Body of pancreas (tissue), 4 donors: ENCODE results near the gene CLDN3.

Source experiments
- POLR2A ChIP-seq, 3 donors: fragments of 450-650 bp; IDR thresholded peaks; one replicate each; pipeline ENCODE4 v1.6.1; 2016; ENCODE audit warnings: antibody characterized with exemption in 3 of 3, mild to moderate bottlenecking in 2 of 3
- TF ChIP-seq, protein P1 (sequence below), 7 experiments: fragments of 450-650 bp in 4 of 7; fragments of 200-600 bp in 3 of 7; sonication (generic) in 3 of 7; IDR thresholded peaks; one replicate each; pipeline ENCODE4 v1.5.1; 2016 to 2019; ENCODE audit warnings: antibody characterized with exemption in 7 of 7

DNA sequence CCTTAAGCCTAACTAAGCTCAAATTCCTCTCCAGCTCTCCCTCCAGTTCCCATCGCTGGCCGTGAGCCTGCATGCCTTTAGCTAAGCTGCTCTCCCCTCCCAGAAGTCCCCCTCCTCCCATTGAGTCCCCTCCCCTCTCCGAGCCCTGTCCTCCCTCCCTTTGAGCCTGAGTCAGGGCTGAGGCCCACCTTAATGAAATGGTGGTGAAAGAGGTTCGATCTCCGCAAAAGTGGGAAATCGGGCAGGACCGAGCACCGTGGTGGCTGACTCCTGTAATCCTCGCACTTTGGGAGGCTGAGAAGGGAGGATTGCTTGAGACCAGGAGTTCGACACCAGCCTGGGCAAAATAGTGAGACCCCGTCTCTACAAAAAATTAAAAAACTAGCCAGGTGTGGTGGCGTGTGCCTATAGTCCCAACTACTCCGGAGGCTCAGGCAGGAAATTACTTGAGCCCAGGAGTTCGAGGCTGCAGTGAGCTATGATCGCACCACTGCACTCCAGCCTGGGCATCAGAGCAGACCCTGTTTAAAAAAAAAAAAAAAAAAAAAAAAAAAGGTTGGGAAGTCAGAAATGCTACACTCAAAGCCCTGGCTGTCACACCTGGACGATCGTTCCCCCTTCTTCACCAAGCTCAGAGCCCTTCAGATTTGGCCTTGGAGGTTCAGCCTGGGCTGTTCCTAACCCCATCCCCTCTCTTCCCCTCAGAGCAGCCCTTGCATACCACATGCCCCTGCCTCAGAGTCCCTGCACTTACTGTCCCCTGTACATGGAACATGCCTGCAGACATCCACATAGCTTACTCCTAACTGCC is 995 bp upstream of the CLDN3 start:
- no peak for TF ChIP-seq POLR2A (IDR thresholded peaks at IDR 0.05)
- TF ChIP-seq, protein P1, sequence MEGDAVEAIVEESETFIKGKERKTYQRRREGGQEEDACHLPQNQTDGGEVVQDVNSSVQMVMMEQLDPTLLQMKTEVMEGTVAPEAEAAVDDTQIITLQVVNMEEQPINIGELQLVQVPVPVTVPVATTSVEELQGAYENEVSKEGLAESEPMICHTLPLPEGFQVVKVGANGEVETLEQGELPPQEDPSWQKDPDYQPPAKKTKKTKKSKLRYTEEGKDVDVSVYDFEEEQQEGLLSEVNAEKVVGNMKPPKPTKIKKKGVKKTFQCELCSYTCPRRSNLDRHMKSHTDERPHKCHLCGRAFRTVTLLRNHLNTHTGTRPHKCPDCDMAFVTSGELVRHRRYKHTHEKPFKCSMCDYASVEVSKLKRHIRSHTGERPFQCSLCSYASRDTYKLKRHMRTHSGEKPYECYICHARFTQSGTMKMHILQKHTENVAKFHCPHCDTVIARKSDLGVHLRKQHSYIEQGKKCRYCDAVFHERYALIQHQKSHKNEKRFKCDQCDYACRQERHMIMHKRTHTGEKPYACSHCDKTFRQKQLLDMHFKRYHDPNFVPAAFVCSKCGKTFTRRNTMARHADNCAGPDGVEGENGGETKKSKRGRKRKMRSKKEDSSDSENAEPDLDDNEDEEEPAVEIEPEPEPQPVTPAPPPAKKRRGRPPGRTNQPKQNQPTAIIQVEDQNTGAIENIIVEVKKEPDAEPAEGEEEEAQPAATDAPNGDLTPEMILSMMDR (IDR thresholded peaks at IDR 0.05) = no peak
